Spleen (tissue), 3 donors: ENCODE results near the gene KANTR.

ENCODE experiments used
- POLR2A ChIP-seq, 3 donors: fragments of 450-650 bp; IDR thresholded peaks; one replicate each; pipeline ENCODE4 v1.5.1; 2017; ENCODE audit warnings: antibody characterized with exemption in 3 of 3, mild to moderate bottlenecking in 1 of 3
- POLR2AphosphoS5 ChIP-seq, 3 donors: sonication (generic); formaldehyde crosslinking; IDR thresholded peaks; one replicate each; pipeline ENCODE4 v1.5.1; 2017; ENCODE audit warnings: antibody characterized with exemption in 3 of 3

DNA sequence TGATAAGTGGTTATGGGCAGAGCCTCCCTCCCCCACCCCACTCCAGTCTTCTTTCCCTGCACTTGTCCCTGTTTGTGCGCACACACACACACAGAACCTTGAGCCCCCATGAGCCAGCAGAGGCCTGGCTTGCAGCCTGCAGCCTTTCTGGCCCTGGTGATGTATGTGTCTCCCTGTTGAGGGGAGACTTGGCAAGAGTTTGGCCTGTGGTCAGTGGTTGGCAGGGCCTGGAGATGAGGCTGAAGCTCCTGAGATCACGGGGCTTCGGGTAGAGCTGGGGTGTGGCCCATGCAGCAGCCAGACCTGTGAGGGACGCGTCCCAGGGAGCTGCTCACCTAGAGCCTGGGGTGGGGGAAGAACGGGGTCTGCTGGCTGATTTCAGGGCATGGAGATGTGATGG lies 43.1 kb upstream of the KANTR start:
- TF ChIP-seq POLR2AphosphoS5 (IDR thresholded peaks at IDR 0.05) (no peak), POLR2A (IDR thresholded peaks at IDR 0.05) (no peak)
